ENCODE measurements around the gene IPMK.

IPMK gene

DNA sequence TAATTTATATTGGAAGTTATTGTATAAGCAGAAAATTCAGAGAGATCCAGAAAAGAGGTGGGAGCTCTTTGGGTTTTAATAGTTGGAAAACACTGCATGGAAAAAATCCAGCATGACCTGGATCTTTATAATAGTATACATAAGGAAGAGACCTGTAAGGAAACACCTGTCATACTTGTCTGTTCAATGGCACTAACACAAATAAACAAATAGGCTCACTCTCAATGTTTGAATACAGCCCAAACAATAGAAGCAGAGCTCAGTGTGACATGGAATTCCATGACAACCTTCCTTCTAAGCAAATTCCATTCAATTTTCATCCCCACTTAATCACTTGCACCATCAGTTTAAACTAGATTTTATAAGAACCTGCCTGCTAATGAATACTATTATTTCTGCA is 33.0 kb upstream of the IPMK start:
- no peak for DNase-seq (ENCODE audit: low spot score)
- TF ChIP-seq, protein P1, sequence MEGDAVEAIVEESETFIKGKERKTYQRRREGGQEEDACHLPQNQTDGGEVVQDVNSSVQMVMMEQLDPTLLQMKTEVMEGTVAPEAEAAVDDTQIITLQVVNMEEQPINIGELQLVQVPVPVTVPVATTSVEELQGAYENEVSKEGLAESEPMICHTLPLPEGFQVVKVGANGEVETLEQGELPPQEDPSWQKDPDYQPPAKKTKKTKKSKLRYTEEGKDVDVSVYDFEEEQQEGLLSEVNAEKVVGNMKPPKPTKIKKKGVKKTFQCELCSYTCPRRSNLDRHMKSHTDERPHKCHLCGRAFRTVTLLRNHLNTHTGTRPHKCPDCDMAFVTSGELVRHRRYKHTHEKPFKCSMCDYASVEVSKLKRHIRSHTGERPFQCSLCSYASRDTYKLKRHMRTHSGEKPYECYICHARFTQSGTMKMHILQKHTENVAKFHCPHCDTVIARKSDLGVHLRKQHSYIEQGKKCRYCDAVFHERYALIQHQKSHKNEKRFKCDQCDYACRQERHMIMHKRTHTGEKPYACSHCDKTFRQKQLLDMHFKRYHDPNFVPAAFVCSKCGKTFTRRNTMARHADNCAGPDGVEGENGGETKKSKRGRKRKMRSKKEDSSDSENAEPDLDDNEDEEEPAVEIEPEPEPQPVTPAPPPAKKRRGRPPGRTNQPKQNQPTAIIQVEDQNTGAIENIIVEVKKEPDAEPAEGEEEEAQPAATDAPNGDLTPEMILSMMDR (IDR thresholded peaks at IDR 0.05; ENCODE audit: extremely low read depth, missing control alignments): no peak

DNA sequence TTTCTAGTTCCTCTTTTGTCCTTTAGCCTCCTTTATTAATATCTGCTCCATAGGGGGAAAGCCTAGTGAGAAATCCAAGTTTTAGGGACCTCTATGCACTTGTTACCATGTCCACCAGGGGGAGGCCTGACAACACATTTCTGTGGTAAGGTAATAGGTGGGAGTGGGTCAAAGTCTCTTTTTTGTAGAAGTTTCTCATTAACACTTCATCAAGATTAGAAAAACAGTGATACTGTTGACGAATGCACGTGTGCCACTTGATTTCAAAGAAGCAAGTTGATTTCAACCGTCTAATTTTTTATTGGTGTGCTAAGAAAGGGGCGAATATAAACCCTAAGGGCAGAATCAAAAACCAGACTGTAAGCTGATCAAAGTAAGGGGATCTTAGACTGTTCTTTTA is 31.9 kb upstream of the IPMK start:
- peak; percentile 47 for DNase-seq (ENCODE audit: low spot score)
- TF ChIP-seq, protein P1 (IDR thresholded peaks at IDR 0.05; ENCODE audit: extremely low read depth, missing control alignments): peak; percentile 72

DNA sequence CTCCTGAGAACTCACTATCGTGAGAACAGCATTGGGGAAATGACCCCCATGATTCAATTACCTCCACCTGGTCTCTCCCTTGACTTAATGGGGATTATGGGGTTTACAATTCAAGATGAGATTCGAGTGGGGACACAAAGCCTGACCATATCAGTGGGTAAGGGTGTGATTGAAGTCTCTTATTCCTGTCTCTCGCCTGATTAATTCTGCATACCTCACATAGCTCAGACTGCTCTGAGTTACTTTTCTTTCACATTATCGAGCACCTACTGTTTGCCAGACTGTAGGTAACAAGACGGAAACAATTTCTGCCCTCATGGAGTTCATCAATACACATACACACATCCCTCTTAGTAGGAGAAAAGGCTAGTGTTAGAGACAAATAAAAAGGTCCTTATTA is 26.3 kb upstream of the IPMK start:
- DNase-seq (ENCODE audit: low spot score): no peak
- TF ChIP-seq, protein P1 (IDR thresholded peaks at IDR 0.05; ENCODE audit: extremely low read depth, missing control alignments): no peak

DNA sequence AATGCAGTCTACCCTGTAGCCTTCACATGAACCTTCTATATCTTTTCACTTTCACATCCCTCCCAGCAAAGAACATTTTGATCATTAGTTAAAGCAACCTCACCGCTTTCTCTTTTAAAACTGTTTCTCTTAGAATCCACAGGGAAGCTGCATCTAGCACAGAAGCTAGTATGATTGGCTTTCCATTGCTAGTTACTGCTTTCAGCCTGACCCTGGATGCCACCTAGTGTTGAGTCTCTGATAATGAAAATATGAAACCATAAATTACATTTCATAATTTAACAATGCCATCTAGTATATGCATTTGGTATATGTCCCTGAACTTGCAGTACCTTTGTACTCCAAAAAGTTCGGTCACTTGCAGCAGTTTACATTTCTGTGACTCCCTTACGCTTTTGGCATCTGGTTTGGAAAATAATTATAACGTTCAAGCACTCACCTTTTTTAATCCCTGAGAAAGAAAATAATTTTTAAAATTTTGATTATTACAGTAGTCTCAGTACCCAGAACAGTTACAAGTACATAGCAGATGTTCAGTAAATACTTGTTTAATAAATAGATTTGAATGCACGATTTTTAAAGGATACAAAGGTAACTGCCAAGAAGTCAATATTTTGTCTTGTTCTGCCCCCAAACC is 24.0 kb upstream of the IPMK start:
- TF ChIP-seq, protein P1 (IDR thresholded peaks at IDR 0.05; ENCODE audit: extremely low read depth, missing control alignments): peak; percentile 45
- DNase-seq (ENCODE audit: low spot score): peak; percentile 31

DNA sequence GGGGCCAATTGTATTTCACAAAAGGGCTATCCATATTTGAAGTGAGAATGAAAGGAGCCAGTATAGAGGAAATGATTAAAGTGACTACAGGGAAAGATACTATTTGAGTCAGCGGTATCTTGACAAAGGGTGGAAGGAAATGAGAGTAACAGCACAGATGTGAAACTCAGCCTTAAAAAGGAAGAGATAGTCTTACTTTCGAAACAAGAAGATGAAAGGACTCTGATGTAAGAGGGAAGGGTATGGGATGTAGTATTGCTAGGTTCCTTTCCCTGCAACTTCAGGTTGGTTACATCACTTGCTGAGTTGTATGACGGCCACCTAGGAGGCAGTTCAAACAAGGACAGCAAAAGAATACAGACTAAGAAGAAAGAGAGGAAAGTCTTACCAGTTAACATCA is 14.9 kb upstream of the IPMK start:
- TF ChIP-seq, protein P1 (IDR thresholded peaks at IDR 0.05; ENCODE audit: extremely low read depth, missing control alignments): no peak

DNA sequence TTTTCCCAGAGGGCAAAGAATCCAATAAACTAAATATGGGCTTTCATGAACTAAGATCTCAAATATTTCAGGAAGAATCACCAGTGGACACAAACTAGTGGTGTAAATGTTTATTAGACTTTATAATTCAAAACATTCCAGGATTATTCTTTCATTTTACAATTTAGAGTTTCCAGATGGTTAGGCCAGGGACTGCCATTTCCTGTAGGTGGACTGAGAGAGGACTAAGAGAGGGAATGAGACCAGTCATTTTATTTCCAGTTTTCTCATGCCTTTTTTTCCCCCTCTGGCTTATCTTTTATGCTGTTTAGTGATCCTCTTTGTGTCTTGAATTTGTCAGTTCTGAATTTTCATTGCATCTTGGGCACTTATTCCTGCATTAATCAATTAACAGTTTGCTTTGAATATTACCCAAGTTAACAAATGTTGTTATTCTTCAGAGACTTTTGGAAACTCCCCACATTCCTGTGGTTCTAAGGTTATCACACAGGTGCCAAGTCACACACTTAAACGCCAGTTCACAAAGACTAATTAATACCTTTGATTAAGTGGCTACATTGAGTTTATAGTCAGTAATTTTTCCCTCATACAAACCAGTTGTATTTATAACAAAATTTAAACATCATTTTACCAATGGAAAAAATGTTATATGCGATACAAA is 13.5 kb upstream of the IPMK start:
- TF ChIP-seq, protein P1 (IDR thresholded peaks at IDR 0.05; ENCODE audit: extremely low read depth, missing control alignments): no peak
- DNase-seq (ENCODE audit: low spot score): no peak

More for the DNA sequence above, 14.9 kb upstream of the IPMK start:
- DNase-seq (ENCODE audit: low spot score): peak; percentile 51

DNA sequence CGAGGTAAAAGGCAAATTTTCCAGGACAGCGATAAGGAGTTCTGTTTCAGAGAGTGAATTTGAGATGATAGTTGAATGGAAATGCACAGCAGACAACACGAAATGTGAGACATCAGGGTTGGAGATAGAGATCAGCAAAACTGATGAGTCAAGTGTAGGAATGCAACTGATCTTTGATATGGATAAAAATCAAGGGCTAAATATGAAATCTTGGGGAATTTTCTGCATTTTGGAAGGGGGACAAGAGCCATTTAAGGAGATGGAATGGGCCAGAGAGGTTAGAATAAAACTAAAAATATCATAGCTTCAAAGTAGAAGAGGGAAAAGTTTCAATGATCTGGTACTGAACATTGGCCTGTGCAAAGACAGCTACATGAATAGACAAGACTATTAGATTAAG is 12.8 kb upstream of the IPMK start:
- TF ChIP-seq, protein P1 (IDR thresholded peaks at IDR 0.05; ENCODE audit: extremely low read depth, missing control alignments): no peak
- no peak for DNase-seq (ENCODE audit: low spot score)
